G401 (cell line): ENCODE measurements around the gene SPATA17. TPM values are rescaled to one million over a fixed set of nuclear protein-coding genes. Genes with fewer than 3 reads are reported as not detected.
"Not testable (repeated sequence)": the region's sequence is repeated elsewhere in the genome, so short reads cannot be mapped to it uniquely, and the experiment has no call there.

ENCODE experiments used
- DNase-seq: peaks from one replicate; pipeline ENCODE4 v3.0.0-alpha.2; 2015; ENCODE audit warnings: low spot score
- in situ Hi-C: cut with HindIII; loops from 2 replicates; pipeline ENCODE4 v1.10.0; 2016; ENCODE audit warnings: low sequenced_read_pairs, mixed read lengths
- total RNA-seq: library from RNA; depleted of rRNA; stranded (reverse); fragments of >200 nt; shearing (Covaris generic); gene quantifications from 2 replicates; pipeline ENCODE4 v1.2.3, GENCODE V29; 2014

Gene SPATA17
- total RNA-seq, 1 experiment from 2014 or later = 2.3 TPM

DNA sequence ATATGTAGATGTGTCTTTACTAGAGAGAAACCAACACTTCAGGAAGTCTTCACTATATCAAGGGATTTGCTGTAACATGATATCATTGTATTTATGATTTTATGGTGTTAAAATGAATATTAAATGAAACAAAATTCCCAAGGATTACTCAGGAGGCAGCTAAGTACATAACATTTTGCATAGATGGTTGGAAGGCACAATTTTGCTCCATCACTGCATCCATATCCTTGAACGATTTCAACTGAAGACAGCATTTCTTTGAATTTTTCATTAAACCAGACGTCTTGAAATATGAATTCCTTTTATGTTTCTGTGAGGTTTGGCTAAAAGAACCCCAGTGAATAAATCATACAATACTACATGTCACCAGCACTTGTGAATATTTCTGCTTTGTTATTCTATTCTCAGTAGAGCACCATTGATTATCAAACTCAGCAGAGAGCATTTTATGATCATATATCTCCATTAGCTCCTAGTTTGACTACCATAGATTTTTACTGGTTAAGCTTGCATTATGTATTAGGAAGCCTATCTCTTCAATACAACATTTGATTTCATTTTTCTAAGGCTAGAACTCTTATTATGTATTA is 37.3 kb downstream of the SPATA17 start:
- in situ Hi-C loops = no loop called here
- no peak for DNase-seq

- in situ Hi-C loops = no loop called here
- DNase-seq = no peak
Observed at GRCh38 chr1:217673387-217673786, 42.2 kb downstream of the SPATA17 start.

DNA sequence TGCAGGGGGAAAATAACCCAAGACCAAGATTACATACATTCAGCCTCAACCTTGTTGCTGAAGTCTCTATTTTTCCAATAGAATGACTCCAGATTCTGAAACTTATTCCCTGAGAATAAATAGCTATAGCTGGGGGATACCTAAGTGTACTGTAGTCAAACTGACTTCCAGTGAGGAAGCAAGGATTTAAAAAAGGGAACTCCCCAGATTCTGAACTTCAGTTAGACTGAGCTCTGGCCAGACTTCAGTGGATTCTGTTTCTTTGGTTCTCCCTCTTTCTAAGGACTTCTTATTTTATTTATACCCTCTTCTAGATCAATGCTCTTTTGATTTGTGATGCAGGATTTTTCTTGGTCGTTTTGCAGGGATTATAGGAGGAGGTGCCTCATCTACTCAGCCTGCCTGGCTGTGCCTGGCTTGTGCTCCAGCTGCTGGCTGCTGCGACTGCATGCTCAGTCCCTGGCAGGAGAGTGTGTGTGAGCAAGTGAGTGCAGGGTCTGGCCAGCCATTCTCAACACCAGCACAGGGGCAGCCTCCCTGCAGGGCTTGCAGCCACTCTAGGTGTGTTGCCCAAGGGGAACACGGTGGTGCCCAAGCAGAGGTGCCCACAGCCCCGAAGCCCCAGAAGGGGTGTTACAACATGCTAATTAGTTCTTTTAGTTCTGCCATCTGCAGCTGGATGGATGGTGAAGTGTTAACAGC is 43.0 kb downstream of the SPATA17 start:
- in situ Hi-C loops = no loop called here
- no peak for DNase-seq

DNA sequence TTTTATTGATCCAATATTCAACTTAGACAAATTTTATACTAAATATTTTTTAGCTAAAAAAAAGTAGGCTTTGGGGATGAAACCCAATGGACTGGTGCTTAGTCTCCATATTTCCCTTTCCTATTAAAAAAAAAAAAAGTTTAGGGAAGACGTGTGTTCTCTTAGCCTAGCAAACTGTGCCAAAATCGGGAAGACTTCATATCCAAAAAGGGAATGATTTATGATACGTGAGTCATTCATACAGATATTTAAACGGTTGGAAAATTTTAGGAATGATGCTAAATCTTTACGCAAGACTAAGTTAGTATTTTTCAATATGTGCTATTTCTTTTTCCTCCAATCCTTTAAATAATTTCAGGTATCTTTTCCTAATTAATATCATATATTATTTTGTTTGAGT is 50.7 kb downstream of the SPATA17 start:
- DNase-seq = no peak
- in situ Hi-C loops = no loop called here

DNA sequence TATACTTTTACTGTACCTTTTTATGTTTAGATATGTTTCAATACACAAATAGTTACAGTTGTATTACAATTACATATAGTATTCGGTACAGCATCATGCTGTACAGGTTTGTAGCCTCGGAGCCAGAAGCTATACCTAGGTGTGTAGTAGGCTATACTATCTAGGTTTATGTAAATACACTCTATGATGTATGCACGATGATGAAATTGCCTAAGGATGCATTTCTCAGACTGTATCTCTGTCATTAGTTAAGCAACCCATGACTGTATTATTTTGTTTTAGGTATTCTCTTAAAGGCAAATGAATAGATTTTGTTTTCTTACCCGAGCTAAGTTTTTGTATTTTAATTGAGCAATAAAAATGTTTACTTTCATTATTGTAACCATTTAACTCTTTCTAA is 56.4 kb downstream of the SPATA17 start:
- in situ Hi-C loops = no loop called here
- no peak for DNase-seq

DNA sequence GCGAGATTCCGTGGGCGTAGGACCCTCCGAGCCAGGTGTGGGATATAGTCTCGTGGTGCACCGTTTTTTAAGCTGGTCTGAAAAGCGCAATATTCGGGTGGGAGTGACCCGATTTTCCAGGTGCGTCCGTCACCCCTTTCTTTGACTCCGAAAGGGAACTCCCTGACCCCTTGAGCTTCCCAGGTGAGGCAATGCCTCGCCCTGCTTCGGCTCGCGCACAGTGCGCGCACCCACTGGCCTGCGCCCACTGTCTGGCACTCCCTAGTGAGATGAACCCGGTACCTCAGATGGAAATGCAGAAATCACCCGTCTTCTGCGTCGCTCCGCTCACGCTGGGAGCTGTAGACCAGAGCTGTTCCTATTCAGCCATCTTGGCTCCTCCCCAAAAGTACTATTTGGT is 65.0 kb downstream of the SPATA17 start:
- in situ Hi-C loops, DNase-seq: not testable (repeated sequence)

GRCh38 chr1:217703326-217703725 is 72.2 kb downstream of the SPATA17 start:
- in situ Hi-C loops = no loop called here
- no peak for DNase-seq

DNA sequence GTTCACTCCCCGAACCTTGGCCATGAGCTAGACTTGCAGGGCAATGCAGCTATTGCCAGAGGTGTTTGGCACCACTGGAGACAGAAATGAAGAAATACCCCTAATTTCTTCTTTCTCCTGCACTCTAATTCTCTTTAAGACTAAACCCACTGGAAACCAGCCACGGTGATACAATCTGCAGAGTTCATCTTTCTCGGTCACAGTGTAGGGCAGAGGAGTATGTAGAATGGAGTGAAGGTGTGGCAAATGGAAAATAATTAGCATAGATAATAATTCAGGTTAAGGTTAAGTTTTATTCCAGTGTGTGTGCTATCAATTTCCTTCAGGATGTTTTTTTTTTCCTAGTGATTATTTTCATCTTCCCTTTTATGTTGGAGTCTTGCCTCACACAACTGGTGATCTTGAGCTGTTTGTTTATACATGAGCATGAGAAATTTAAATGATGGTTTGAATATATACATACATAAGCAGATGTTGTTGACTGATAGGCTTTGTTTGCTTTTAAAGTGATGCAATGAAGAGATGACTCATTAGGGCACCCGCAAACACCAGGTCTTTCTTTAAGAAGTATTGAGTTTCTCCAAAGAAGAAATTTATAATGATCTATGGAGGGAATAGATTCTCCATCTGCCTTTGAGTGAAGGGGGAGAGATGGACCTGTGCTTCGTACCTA is 81.9 kb downstream of the SPATA17 start:
- DNase-seq = no peak
- in situ Hi-C loops = no loop called here

- DNase-seq = no peak
- in situ Hi-C loops = no loop called here
Observed at GRCh38 chr1:217715681-217716080, 84.5 kb downstream of the SPATA17 start.

- no peak for DNase-seq
- in situ Hi-C loops = no loop called here
Observed at GRCh38 chr1:217717959-217718358, 86.8 kb downstream of the SPATA17 start.

DNA sequence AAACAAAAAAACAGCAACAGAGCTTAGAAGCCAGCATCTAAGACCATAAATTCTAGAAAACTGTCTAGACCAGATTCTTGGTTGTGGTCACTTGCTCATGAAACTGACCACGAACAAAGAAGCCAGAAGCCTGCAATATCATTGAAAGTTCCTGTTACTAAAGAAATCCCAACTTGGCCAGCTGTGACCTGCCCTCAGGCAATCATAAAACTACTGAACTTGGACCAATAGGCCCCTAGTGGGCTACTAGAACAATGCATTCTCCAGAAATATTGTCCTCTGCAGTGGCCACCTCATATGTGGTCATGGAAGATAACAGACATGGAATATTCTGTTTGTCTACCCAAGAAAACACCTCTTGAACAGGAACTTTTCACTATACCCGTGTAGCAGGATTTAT is 87.7 kb downstream of the SPATA17 start:
- in situ Hi-C loops = no loop called here
- no peak for DNase-seq

GRCh38 chr1:217721692-217722091 is 90.5 kb downstream of the SPATA17 start:
- in situ Hi-C loops = no loop called here
- no peak for DNase-seq

DNA sequence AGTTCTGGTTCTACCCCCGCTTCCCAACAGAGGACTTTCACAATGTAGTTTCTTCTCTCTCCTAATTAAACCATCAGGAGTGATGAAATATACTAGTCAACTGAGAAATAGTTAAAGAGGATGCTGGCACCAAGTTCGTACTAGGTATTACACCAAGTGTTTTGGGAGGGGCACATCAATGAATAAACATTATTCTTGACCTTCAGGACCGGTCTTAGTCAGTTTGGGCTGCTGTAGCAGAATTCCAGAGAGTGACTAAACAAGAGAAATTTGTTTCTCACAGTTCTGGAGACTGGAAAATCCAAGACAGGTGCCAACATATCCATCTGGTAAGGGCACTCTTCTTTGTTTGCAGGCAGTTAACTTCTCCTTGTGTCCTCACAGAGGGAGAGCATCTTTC is 103.8 kb downstream of the SPATA17 start:
- in situ Hi-C loops = no loop called here
- DNase-seq = no peak

GRCh38 chr1:217747156-217747769 is 116.1 kb downstream of the SPATA17 start:
- peak; percentile 20 for DNase-seq
- in situ Hi-C loops = no loop called here

GRCh38 chr1:217769768-217770167 is 138.6 kb downstream of the SPATA17 start:
- in situ Hi-C loops = no loop called here

GRCh38 chr1:217770918-217771317 is 139.8 kb downstream of the SPATA17 start:
- in situ Hi-C loops = no loop called here
- no peak for DNase-seq

More at GRCh38 chr1:217769768-217770167, 138.6 kb downstream of the SPATA17 start:
- no peak for DNase-seq

DNA sequence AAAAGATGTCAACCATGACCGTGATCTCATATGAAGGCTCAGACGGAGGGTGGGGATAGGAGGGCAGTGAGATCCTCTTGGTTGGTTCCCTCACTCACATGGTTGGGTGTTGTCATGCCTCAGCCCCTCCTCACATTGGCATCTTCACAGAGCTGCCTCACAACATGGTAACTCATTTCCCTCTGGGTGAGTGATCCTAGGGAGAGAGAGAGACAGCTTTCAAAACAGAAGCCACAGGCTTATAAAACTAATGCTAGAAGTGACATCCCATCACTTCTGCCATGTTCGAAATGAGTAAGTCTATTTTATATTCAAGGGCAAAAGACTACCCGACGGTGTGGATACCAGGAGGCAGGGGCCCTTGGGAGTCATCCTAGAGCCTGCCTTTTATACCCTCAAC is 145.5 kb downstream of the SPATA17 start:
- no peak for DNase-seq
- in situ Hi-C loops = no loop called here

DNA sequence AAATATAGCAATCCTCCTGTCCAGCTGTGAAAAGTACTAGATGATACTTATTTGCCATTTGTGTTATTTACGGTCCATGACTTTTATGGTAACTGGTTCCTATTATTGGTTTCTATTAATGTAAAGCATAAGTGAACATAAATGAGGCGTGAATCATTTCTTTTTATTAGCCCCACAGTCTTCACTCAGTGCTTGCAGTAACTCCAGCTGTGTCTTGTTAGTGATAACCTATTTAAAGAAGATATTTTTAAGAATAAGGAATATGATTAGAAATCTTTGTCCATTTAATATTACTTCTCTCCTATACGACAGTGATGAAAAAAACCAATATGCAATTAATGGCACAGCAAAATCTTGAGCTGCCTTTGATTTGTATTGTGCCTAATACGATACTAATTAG is 149.9 kb downstream of the SPATA17 start:
- no peak for DNase-seq
- in situ Hi-C loops = no loop called here

DNA sequence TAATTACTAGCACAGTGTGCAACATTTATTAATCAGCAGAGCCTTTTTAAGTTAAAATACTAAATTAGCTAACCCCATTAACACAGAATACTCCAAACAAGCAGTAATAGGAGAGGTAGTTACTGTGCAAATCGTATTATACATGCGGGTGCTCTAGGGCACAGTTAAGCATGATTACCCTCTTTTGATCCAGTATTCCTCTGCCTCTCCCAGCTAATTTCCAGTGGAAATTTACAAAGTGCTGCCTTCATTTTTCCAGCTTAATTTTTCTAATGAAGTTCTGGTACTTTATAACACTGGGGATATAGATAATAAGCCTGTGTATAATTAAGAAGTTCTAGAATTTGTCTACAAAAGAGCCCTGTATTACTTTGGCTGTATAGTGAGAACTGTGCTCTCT is 159.9 kb downstream of the SPATA17 start:
- in situ Hi-C loops = no loop called here
- no peak for DNase-seq

DNA sequence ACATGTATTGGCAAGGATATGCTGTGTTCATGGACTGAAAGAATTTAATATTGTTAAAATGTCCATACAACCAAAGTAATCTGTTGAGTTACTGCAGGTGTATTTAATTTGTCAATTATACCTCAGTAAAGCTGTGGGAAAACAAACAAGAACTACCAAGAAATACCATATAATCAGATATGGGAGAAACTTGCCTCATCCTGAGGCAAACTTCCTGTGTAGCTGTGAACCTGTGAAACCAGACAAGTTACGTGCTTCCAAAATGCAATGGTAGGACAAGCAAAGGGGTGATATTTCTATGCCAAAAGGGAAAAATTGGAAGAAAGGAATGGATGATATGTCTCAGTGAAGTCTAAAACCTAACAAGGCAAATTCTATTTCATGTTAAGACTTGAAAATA is 174.6 kb downstream of the SPATA17 start:
- in situ Hi-C loops = no loop called here
- DNase-seq = no peak
